GM12891 (cell line): Measurements from ENCODE around the gene GJD3.
A peak's percentile ranks its signal among the peaks of the same experiment; 100 is the strongest.

Experiments used
- DNase-seq: peaks from one replicate; pipeline ENCODE4 v3.0.0; 2011; ENCODE audit warnings: low spot score; ENCODE audit not compliant: insufficient read length
- FAIRE-seq: peaks from 2 replicates; lab custom pipeline; 2011; peaks lifted over from hg19 to GRCh38; lab: Jason Lieb, UNC
- PAX5 ChIP-seq: IDR thresholded peaks from 2 replicates; pipeline ENCODE4 v1.6.1; 2011; ENCODE audit warnings: low read length, moderate library complexity, mild to moderate bottlenecking; ENCODE audit not compliant: insufficient read depth, severe bottlenecking
- POLR2A ChIP-seq: IDR thresholded peaks from 2 replicates; pipeline ENCODE4 v1.6.1; 2011; ENCODE audit warnings: low read depth, low read length, control low read depth
- POLR2AphosphoS5 ChIP-seq: IDR thresholded peaks from 2 replicates; pipeline ENCODE4 v1.6.1; 2011; ENCODE audit warnings: low read depth, low read length, control low read depth
- POU2F2 ChIP-seq: IDR thresholded peaks from 2 replicates; pipeline ENCODE4 v1.6.1; 2011; ENCODE audit warnings: low read depth, mild to moderate bottlenecking, control low read depth, low read length, moderate library complexity
- SPI1 ChIP-seq: IDR thresholded peaks from 2 replicates; pipeline ENCODE4 v1.6.1; 2011; ENCODE audit warnings: low read depth, low read length, control low read depth
- TAF1 ChIP-seq: IDR thresholded peaks from 2 replicates; pipeline ENCODE4 v1.6.1; 2011; ENCODE audit warnings: low read depth, low read length, control low read depth

Gene GJD3

DNA sequence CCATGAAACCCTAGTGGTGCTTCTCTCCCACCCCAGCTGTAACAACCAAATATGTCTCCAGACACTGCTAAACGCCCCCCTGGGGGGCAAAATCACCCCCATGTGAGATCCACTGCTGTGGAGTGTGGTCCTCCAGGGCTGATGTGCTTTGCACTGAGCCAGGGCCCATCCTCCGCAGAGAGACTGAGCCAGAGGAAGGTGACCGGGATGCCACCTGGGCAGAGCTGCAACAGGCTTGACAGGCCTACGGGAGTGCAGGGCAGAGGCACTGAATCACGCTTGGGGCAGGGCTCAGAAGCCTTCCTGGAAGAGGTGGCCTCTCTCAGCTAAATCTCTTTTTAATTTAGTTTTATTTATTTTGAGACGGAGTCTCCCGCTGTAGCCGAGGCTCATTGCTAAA is 4.4 kb downstream of the GJD3 start:
- no peak for FAIRE-seq
- TF ChIP-seq POLR2A, result no peak
- TF ChIP-seq POLR2AphosphoS5, result no peak
- no peak for TF ChIP-seq POU2F2
- TF ChIP-seq PAX5, result no peak
- TF ChIP-seq TAF1, result no peak
- no peak for TF ChIP-seq SPI1
- DNase-seq, result no peak

GRCh38 chr17:40358323-40359038 is 6.1 kb downstream of the GJD3 start:
- no peak for TF ChIP-seq POLR2AphosphoS5
- TF ChIP-seq TAF1, result no peak
- no peak for TF ChIP-seq POU2F2
- no peak for TF ChIP-seq SPI1
- TF ChIP-seq POLR2A, result no peak
- no peak for TF ChIP-seq PAX5
- FAIRE-seq, result peak; percentile 88
- DNase-seq, result peak; percentile 90

- FAIRE-seq (no peak), DNase-seq (no peak)
- TF ChIP-seq POLR2A (no peak), PAX5 (no peak), POLR2AphosphoS5 (no peak), SPI1 (no peak), POU2F2 (no peak)
Observed at GRCh38 chr17:40356990-40357881, 7.3 kb downstream of the GJD3 start.

- TF ChIP-seq PAX5 (no peak), POU2F2 (no peak), POLR2A (no peak), SPI1 (no peak), TAF1 (no peak), POLR2AphosphoS5 (no peak)
- DNase-seq (no peak), FAIRE-seq (no peak)
Observed at GRCh38 chr17:40355804-40356758, 8.5 kb downstream of the GJD3 start.

DNA sequence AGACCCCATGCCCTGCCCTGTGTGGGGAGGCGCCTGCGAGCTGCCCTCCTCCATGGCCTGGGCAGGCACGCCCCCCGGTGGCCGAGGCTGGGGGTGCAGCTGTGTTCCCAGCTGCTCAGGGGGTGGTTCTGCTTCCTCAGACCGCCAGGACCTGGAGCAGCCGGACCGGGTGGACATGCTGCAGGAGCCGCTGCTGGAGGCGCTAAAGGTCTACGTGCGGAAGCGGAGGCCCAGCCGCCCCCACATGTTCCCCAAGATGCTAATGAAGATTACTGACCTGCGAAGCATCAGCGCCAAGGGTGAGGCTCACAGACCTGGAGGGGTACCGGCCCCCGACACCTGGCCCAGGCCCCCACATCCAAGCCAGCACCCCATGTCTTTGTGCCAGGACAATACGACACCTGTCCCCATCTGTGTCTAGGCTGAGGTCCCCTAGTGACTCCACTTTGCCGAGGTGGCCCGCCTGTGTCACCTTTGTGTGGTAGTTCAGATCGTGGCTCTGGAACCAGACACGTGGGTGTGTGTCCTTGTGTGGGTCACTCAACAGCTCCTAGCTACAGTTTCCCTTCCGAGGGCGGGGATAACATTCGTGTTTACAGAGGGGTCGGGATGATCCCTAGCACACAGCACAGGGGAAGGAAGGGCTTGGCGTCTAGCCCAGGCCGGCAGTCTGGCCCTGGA is 9.3 kb downstream of the GJD3 start:
- DNase-seq (peak; percentile 91), FAIRE-seq (peak; percentile 89)
- TF ChIP-seq POLR2A, result no peak
- no peak for TF ChIP-seq SPI1
- no peak for TF ChIP-seq POU2F2
- no peak for TF ChIP-seq POLR2AphosphoS5
- no peak for TF ChIP-seq TAF1
- TF ChIP-seq PAX5, result no peak

GRCh38 chr17:40354221-40355122 is 10.1 kb downstream of the GJD3 start:
- FAIRE-seq, result peak; percentile 28
- no peak for DNase-seq
- no peak for TF ChIP-seq POU2F2
- no peak for TF ChIP-seq SPI1
- TF ChIP-seq PAX5, result no peak
- no peak for TF ChIP-seq POLR2A
- no peak for TF ChIP-seq POLR2AphosphoS5

- DNase-seq, result no peak
- TF ChIP-seq SPI1 (peak; percentile 59), POLR2AphosphoS5 (no peak), PAX5 (no peak), TAF1 (no peak), POLR2A (0 out of 2 replicates have a peak, but pooled peaks have one; percentile 33), POU2F2 (no peak)
- FAIRE-seq, result peak; percentile 78
Observed at GRCh38 chr17:40352779-40353394, 11.7 kb downstream of the GJD3 start.
